Activated T-cell treated with anti-CD3 and anti-CD28 coated beads for 24 hours (primary cell): ENCODE measurements around the gene KCNC1.

Experiments used
- DNase-seq: peaks from one replicate; pipeline ENCODE4 v3.0.0-alpha.2; 2020; ENCODE audit warnings: low read depth

The KCNC1 gene

DNA sequence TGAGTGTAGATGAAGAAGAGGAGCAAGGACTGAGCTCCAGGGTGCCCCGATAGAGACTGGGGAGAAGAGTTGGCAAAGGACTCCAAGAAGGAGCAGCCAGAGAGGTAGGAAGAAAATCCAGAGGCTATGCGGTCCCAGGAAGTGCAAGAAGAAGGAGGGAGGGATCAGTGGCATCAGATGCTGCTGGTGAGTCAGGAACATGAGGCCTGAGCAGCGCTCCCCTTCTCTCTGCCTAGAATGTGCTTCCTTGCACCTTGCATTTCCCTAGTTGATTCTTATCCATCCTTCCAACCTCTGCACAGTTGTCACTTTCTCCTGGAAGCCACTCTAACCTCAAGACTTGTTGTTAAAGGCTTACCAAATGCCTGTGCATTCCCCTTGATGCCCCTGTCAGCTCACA, 21.3 kb downstream of the KCNC1 start:
- no peak for DNase-seq

DNA sequence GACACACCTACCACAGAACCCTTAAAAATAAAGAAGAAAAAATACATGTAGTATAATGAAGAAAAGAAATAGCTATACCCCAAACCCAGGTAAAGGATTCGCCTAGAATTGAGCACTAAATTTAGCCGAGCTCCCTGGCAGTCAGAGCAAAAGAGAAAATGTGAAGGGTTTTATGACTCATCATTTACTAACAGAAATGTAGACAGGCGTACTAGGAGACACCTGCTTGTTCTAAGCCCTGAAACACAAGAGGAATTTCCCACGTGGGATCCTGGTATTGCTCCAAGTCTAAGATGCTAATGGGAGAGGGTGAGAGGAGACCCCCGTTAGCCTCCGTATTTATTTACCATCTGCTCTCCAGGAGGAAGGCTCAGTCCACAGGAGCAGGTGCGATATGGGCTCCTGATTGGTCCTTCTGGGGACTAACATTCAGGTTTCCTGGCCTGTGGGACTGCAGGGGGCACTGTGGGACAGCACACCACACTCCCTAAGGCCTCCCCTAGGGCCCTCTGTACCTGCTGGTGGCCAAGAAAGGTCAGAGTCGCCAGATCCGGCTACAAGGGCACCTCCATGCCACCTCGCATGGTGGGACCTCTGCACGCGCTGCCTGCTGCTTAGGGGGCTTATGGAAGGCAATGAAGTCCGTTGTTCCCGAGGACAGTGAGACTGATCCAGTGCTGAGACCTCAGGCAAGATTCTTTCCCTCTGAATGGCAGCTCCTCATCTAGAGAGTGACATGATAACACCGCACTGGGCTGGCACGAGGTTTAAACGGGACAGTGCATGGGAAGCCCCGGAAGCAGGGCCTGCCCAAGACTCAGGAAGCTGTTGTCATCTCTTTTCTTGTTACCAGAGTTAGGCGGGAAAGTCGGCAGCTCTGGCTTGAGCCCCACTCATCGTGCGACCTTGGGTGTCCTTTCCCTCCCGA, 25.8 kb downstream of the KCNC1 start:
- DNase-seq, result no peak

DNA sequence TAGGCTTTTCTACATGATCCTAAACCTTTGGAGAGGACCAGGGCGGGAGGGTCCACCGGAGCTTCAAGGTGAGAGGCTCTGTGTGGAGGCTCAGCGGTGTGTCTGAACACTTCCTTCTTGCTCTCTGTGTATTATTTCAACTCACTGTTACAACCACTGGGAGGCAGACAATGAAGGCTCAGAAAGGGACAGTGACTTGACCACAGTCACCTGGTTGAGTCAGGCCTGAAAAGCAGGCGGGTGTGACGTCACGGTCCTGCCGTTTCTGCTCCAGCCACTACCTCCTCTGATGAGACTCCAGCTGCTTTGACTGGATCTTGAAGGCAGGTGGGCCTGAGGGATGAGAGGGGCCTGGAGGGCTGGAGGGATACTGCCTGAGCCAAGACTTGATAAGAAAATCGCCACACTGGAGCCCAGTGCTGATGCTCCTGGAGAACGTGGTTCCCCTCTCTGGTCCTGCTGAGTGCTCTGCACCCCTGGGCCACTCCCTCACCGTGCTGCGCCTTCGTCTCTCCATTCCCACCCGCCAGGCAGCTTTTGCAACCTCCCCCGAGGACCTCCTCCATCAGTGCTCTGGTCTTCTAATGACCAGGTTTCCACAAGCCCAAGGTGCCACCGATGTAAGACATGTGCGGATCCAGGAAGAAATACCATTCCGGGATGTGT, 27.9 kb downstream of the KCNC1 start:
- DNase-seq, result no peak

DNA sequence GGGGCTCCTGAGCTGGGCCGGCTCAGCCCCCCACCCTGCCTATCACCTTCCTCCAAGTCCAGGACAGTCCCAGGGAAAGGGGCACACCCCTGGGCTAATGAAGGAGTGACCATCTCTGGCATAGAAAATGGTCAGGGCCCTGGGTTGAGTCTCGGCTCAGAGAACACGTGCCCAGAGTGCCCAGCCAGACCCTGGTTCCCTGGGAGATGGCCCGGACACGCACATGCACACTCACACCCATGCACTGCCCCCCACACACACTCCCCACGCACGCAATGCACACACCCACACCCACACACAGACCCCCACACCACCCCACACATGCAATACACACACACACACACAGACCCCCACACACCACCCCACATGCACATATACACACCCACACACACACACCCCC, 28.7 kb downstream of the KCNC1 start:
- DNase-seq, result no peak

DNA sequence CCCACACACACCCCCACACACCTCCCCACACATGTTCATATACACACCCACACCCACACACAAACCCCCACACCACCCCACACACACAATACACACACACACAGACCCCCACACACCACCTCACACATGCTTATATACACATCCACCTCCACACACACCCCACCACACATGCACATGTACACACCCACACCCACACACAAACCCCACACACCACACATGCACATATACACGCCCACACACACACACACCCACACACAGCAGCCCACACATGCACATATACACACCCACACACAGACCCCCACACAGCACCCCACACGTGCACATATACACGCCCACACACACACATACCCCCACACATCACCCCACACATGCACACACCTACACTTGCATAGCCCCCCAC, 29.1 kb downstream of the KCNC1 start:
- DNase-seq, result no peak

DNA sequence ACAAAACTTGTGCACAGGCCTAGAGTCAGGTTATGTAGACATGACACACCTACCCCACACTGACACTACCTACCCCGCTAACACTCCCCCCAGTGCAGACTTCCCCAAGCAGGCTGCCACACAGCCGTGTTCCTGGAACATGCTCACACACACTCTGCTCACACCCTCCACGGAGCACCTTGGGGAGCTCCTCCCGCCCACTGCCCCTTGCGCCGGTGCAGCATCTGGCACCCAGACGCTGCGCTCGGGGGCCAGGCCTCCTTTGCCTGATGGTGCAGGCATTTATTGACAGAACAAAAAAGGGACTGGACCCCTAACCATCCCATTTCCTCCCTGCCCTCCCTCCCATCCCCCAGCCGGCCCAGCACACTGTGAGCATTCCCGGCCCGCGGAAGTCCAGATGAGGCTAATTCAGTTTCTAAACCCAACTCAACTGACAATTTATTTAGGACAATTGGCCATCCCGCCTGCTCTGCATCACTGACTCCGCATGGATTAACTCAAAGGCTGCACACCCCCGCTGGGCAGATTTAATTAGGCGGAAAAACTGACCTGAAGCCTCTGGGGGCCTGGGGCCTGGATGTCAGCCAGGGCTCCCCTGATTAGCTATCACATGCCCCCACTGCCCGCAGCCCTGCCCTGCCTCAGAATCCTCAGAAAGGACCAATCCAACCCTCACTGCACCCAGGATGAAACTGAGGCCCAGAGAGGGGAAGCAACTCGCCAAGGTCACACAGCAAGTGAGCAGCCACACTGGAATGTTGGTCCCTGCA, 30.1 kb downstream of the KCNC1 start:
- DNase-seq, result no peak

DNA sequence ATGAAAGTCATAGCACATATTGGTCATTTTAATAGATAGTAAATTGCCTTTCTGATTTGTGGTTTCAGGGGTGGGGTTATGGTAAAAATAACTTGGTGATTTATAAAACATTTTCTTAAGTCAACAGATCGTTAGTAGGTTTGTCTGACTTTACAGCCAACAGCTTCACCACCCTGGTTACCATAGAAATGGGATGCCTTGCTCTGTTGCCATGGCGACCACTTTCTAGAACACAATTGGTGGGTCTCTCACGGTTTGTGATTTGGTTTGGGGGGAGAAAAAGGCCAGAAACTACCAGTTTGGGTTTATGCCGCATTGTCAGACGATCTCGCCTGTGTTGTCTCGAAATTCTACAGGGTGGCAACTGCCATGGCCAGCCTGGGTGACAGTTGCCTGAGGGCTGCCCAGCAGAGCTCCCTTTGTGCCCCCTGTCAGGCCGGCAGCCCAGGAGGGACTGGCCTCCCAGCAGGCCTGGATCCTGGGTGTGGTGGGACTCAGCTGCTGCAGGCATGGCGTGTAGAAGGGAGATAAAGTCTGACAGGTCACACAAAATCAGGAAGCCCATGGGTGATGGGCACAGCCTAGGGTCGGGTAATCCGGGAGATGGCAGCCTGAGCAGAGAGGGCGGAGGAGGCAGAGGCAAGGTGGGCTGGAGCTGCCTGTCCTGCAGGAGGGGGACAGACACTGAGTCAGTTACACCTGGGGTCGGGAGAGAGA, 30.9 kb downstream of the KCNC1 start:
- no peak for DNase-seq

DNA sequence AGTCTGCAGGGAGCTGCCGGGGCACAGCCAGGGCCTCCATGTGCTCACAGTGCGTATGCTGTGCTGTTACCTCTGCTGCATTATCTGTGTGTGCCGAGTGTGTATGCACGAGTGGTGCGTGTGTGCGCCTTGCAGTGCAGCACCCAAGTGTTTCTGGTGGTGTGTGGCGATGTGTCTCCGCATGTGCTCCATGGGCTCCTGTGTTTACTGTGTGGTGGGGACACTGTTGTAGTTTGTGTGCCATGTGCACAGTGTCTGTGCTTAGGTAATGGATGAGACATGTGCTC, 31.4 kb downstream of the KCNC1 start:
- DNase-seq, result no peak

DNA sequence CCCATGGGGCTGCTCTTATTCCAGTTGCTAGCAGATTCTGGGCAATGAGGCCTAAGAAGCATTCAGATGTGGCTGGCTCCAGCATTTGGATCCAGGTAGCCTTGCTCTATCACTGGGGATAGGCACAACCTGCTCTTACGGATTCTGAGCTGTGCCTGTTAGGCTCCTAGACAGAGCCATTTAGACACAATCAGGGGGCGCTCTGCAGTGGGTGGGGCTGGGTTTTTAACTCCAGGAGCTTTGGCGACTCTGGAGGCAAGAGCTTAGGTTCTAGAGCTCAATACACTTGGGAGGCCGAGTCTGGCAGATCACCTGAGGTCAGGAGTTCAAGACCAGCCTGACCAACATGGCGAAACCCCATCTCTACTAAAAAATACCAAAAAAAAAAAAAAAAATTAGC, 32.0 kb downstream of the KCNC1 start:
- DNase-seq, result no peak

DNA sequence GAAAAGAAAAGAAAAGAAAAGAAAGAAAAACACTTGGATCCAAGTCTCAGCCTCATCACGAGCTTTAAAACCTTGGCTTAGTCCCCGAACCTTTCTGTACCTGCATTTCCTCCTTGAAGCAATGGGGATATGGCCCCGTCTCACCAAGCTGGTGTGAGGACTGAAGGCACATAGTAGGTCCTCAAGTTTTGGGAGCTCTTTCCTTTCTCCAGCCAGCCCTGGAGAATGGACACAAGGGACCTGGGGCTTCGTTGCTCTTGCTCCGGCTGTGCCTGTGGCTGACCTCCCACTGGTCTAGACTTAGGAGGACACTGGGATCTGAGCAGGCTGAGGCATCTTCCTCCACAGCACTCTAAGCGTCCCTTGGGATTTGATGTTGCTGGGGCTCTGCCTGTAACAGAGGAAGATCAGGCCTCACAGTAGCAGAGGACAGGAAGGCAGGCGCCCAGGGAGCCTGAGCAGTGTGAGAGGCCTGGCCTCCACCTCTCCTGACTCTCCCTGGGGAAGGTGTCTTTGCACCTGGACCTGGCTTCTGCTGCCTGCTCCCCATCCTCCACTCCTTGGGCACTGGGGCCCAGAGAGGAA, 32.8 kb downstream of the KCNC1 start:
- DNase-seq, result no peak

DNA sequence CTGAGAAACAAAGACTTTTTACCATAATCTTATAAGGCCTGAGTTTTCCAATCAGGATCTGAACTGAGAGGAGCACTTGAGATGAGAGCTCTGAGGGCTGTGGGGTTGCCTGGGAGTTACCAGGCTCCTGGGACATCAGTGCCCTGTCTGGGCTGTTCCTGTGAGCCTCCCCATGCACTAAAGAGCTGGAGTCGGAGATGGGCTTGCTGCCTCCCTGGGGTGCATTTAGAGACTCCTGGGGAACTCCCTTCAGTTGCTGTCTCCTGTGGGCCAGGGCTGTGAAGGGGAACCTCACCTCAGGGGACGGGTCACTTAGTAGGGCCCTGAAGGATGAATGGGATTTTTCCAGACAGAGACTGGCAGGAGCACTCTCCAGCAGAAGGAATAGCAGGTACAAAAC, 33.3 kb downstream of the KCNC1 start:
- no peak for DNase-seq

DNA sequence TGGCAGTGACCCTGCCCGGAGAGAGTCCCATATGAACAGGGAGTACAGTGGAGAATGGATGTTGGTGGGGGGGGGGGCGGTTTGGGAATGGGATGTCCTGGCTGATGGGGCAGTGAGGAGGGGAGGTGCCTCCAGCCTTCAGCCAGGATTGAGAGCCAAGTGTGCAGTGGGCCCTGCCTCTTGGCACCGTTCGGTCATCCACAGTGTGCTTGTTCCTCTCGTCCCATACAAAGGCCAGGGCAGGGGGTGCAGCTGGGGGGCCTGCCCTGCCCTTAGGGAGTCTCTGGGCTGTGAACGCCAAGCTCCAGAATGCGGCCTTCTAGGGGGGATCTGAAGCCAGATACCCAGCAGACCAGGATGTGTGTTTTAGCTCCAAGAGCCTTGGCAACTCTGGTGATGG, 34.0 kb downstream of the KCNC1 start:
- no peak for DNase-seq

DNA sequence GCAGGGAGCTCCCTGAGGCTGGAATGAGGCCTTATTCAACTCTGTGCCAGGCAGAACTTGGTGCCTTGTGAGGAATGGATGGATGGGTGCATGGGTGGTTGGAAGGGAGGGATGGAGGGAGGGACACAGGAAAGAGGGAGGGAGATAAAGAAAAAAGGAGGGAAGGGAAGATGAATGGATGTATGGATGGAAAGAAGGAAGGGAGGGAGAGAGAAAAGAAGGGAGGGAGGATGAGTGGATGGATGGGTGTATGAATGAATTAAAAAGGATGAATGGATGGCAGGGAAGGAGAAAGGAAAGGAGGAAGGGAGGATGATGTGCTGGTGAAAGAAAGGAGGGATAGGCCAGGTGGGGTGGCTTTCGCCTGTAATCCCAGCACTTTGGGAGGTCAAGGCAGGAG, 34.6 kb downstream of the KCNC1 start:
- no peak for DNase-seq

DNA sequence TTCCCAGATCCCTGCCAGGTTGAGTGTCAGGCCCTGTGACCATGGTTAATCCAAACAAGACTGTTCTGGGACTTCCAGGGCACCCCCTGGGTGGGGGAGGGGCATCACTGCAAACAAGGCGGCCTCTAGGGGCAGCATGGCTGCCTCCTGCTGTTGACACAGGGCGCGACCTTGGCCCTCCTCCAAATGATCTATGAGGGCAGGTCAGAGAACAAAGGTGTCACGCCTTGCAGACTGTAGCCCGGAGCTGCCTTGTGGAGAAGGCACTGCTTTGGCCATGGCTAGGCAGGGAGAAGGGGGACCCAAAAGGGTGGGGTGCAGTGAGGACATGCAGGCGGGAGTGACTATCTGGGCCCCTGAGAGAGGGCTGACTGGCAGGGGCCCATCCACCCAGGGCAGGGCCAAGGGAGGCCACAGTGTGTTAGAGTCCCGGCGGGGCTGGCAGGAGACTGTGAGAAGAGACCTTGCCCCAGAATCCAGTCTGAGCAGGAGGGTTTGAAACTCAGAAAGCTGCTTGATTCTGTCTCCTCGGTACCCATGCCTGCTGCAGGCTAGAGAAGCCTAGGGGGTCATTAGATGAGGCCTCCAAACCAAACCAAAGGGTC, 35.6 kb downstream of the KCNC1 start:
- no peak for DNase-seq

DNA sequence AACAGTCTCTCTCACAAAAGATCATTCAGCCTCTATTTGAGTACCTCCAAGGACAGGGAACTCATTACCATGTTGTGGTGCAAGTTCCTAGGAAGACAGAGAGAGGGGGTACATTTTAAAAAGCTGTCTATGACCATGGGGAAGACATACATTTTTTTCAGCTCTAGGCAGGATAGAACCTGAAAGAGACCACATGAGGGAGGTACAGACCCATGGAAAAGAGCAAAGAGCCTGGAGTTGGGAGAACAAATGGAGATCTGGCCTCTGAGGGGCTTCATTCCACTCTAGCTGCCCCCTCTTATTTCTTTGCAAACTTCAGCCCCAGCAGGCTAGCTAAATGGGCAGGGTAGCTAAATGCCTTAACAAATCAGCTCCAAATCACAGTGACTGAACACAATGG, 36.3 kb downstream of the KCNC1 start:
- no peak for DNase-seq

DNA sequence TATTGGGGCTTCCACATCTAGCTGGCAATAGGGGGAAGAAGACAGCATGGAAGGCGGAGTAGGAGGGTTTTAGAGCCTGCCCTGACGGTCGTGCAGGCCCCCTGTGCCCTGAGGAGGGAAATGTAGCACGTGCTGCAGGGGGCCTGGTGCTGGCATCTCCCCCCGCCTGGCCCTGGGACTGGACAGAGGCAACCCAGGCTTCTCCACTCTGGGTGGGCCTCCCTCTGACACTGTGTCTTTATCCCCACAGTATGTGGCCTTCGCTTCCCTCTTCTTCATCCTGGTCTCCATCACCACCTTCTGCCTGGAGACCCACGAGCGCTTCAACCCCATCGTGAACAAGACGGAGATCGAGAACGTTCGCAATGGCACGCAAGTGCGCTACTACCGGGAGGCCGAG, 36.8 kb downstream of the KCNC1 start:
- no peak for DNase-seq

DNA sequence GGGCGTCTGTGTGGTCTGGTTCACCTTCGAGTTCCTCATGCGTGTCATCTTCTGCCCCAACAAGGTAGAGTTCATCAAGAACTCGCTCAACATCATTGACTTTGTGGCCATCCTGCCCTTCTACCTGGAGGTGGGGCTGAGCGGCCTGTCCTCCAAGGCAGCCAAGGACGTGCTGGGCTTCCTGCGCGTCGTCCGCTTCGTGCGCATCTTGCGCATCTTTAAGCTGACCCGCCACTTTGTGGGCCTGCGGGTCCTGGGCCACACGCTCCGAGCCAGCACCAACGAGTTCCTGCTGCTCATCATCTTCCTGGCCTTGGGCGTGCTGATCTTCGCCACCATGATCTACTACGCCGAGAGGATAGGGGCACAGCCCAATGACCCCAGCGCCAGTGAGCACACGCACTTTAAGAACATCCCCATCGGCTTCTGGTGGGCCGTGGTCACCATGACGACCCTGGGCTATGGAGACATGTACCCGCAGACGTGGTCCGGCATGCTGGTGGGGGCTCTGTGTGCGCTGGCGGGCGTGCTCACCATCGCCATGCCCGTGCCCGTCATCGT, 37.3 kb downstream of the KCNC1 start:
- no peak for DNase-seq

DNA sequence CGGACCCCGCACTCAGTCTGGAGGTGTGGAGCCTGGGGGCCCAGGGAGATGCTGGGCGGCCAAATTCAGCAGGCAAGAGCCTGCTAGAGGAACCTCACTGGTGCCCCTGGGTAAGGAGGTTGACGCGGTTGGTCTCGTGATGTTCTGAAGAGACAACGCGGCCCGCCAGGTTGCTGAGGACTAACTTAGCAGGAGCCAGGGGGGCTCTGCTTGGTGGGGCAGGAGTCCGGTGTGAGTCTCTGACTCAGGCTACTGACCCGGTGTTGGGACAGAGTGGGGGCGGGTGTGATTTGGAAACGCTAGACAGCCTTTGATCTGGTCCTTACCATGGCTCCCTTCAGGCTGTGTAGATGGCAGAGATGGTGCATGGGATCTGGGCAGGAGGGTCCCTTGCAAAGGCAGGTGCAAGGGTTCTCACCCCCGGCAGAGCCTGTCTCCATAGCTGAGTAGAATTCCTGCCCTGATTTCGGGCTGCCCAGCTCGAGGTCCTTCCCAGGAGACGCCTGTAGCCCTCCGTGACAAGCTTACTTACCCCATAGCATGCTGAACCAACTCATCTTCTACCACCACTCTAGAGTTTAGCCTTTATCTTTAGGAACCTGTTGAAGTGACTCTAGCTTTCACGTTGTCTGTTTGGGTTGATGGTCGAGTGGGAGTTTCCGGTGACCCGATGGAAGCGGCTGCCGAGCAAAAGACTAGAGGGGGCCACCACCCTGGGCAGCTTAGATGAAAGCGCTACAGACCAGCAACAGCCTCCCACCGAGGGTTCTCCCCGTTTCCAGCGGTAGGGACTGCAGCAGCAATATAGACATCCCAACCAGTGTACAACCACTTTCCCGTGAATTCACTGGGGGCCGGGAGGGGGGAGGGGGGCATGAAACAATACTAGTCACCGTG, 38.4 kb downstream of the KCNC1 start:
- no peak for DNase-seq

DNA sequence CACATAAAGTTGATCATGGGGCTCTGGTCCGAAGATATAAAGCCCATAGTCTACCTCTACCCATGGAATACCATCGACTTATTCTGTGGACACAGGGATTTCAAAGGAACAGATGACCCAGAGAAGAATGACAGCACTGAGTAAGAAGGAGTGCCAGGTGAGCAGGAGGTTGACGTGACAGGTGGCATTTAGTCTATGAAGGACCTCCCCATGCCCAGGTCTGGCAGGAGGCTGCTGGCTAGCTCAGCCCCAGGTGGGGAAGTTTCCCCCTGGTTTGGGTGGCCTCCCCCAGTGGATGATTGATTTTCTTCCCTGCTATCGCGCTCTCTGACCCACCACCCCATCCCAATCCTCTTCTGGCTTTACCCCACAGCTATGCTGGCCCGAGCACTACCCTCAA, 39.1 kb downstream of the KCNC1 start:
- no peak for DNase-seq
